GM19397 (cell line): ENCODE results near the gene MGARP.
A peak's percentile ranks its signal among the peaks of the same experiment; 100 is the strongest.
"Not testable (repeated sequence)": the region's sequence is repeated elsewhere in the genome, so short reads cannot be mapped to it uniquely, and the experiment has no call there.

ENCODE experiments used
- ATAC-seq: cut with Tn5 transposase; IDR thresholded peaks from one replicate; pipeline ENCODE4 v1.9.1; 2021; ENCODE audit warnings: mild to moderate bottlenecking, moderate library complexity; ENCODE audit not compliant: unreplicated experiment

The MGARP gene

DNA sequence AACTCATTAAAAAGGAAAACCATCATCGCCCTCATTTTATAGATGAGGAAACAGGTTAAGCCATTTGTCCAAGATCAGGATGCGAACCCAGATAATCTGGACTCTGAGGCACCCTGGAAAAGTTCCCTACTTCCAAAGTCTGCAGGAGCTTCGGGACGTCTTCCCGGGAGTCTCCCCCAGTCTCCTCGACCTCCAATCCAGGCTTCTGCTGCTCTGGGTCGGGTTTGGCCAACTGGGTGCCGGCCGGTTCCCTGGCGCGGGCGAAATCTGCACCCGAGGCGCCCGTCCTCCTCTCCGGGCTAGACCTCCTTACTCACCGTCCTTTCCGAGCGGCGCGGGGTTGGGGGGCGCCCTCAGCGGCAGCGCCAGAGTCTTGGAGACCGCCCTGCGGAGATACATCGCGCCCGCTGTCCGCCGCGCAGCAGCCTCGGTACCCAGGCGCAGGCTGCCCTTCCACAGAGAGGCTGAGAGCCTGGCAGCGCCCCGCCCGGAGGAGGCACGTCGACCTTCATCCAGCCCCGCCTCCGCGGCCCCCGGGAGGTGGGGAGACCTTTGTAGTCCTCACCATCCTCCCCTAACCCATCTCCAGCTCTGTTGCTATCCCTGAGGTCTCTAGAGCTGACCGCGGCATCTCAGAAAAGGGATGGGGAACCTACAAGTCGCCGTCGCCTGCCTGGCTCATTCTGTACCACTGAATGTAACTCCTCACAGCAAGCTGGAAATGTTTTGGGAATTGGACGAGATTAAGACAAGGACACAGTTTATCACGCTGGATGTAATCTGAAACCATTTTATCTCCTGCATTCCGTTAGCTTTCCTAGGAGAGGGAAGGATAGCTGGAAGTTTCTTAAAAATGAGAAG is at the start of gene MGARP:
Gene MGARP, minus strand, starts transcription at position 466 of the 861 bp plus-strand sequence. Its CDS starts 67 bp downstream, at position 399.
- no peak for ATAC-seq

DNA sequence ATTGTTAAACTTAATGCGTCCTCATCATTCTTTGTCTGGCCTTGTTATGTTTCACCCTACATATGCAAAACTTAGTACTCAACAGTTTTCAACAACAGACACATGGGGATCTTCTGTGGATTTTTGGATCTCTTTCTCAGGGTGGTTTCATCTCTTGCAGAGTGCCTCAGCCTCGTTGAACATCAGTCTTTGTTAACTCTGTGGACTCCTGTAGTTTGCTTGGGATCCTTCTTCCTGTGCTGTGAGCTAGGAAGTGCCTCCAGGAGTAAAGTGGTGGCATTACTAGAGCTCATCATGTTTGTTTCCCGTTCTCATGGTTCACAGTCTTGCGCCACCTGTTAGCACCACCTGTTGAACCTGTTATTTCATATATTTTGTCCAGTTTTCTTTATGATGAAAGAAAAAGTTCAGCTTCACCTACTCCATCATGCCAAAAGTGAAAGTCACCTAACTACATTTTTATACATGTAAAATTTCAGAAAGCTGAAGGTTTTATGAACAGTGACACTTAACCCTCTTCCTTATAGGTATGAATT is 49.7 kb upstream of the MGARP start:
- no peak for ATAC-seq

DNA sequence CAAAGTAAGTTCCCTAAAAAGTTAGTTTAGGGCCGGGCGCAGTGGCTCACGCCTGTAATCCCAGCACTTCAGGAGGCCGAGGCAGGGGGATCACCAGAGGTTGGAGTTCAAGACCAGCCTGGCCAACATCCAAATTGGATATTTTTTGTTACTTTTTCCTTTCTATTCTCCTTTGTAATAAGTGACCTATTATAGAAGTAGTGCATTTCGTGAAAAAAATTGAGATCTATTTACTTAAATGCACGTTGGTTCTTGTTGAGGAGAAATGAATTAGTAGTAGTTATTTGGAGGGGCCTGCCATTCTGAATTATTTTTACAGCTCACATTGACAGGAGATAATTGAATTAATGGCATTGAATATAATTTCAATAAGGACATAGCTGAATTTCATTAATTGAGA is 44.6 kb upstream of the MGARP start:
- no peak for ATAC-seq

DNA sequence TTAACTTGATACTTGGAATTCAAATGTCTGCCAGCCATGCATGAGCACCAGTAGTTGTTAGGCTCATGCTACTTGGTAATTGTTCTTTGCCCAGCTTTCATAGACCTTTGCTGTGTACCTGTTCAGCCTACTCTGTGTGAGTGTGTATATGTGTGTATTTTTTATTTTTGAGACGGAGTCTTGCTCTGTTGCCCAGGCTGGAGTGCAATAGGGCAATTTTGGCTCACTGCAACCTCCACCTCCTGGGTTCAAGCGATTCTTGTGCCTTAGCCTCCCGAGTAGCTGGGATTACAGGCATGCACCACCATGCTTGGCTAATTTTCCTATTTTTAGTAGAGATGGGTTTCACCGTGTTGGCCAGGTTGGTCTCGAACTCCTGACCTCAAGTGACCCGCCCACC is 42.5 kb upstream of the MGARP start:
- not testable (repeated sequence) for ATAC-seq

DNA sequence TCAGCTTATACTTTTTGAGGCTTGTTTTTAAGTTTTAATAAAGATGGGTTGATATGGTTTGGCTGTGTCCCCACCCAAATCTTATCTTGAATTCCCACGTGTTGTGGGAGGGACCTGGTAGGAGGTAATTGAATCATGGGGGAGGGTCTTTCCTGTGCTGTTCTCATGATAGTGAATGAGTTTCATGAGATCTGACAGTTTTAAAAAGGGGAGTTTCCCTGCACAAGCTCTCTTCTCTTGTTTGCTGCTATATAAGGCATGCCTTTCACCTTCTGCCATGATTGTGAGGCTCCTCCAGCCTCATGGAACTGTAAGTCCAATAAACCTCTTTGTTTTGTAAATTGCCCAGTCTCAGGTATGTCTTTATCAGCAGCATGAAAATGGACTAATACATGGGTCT is 42.0 kb upstream of the MGARP start:
- ATAC-seq: not testable (repeated sequence)

DNA sequence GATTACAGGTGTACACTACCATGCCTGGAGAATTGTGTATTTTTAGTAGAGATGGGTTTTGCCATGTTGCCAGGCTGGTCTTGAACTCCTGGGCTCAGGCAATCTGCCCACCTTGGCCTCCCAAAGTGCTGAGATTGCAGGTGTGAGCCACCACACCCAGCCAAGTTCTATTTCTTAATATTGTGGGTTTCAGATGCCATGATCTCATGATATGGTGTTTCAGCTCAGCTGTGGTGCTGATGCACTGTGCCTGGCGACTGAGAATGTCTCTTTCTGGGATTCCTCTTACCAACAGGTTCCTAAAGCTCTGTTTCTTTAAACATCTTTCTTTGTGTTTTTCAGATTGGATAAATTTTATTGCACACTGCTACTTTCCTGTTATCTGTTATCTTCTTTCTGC is 39.5 kb upstream of the MGARP start:
- ATAC-seq: no peak

DNA sequence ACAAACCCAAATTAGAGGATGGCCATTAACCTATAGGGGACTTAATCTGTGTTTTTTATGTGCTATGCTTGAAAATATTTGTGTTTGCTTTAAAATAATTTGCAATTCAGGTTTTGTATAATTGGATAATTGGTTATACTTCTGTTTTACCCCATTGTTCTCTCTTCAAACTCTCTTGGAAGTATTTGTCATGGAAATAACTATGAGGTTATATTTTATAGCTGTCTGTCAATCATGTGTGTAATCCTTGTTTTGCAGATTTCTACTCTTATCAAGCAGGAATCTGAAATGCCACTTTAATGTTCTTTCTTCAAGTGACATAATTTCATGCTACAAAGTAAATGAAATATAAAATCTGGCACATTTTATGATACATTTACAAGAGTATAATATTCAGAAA is 37.6 kb upstream of the MGARP start:
- ATAC-seq: no peak

DNA sequence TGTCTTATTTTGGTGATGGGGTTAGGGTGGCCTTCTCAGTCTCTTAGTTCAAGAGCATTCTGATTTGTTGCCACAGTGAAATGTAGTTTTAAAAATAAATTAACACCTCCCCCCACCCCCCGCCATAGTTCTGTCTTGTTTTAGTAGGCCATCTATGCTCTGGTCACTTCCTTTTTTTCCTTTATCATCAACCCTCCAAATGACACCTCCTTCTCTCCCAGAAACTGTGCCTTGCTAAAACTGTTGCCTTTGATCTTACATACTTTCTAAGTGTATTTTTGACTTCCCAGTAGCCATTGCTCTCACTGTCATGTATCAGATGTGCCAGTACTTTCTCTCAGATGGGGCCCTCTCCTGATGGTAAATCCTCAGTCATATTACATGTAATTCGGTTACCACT is 36.7 kb upstream of the MGARP start:
- ATAC-seq: no peak

DNA sequence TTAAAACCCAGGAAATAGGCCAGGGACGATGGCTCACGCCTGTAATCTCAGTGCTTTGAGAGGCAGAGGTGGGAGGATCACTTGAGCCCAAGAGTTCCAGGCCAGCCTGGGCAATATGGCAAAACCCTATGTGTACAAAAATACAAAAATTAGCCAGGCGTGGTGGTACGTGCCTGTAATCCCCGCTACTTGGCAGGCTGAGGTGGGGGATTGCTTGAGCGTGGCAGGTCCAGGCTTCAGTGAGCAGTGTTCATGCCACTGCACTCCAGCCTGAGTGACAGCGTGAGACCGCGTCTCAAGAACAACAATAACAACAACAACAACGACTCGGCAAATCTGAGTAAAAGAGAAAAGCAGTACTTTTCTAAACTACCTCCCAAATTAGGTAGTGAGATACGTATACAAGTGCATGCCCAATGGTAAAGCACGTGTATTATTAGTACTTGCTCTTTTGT is 35.2 kb upstream of the MGARP start:
- ATAC-seq: peak; percentile 87

DNA sequence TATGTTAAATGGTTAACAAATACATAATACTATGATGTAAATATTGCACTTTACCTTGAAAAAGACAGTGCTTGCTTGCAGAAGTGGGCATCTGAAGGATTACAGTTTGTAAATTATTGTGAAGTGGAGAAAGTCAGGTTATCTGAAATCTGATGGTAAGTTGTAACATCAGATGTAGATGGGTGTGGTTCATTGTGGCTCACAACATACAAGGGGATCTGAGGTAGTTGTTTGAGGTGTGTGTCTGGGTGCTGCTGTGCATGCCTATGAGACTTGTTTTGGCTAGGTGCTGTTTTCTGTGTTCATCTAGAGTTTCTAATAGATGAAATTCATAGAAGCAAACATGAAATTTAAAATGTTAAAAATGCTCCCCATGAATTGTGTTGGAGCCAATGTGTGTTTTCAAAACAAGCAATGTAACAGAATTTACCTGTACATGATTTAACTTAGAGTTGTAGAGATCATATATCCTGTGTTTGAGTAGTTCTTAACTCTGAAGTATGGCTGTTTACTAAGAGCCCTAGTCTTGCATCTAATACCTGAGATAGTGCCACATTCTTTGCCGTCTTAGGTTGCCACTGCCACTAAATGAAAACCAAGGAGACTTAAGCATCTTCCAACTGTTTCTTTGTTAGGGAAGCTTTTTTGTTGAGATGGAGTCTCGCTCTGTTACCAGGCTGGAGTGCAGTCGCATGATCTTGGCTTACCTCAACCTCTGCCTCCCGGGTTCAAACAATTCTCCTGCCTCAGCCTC is 34.2 kb upstream of the MGARP start:
- no peak for ATAC-seq

DNA sequence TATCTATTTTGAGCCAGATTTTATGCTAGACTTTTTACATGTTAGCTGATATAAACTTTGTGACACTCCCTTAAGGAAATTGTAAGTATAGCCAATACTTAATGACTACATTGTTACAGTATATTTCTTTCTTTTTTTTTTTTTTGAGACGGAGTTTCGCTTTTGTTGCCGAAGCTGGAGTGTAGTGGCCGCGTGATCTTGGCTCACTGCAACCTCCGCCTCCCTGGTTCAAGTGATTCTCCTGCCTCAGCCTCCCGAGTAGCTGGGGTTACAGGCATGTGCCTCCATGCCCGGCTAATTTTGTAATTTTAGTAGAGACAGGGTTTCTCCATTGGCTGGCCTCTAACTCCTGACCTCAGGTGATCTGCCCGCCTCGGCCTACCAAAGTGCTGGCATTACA is 33.4 kb upstream of the MGARP start:
- ATAC-seq: not testable (repeated sequence)

DNA sequence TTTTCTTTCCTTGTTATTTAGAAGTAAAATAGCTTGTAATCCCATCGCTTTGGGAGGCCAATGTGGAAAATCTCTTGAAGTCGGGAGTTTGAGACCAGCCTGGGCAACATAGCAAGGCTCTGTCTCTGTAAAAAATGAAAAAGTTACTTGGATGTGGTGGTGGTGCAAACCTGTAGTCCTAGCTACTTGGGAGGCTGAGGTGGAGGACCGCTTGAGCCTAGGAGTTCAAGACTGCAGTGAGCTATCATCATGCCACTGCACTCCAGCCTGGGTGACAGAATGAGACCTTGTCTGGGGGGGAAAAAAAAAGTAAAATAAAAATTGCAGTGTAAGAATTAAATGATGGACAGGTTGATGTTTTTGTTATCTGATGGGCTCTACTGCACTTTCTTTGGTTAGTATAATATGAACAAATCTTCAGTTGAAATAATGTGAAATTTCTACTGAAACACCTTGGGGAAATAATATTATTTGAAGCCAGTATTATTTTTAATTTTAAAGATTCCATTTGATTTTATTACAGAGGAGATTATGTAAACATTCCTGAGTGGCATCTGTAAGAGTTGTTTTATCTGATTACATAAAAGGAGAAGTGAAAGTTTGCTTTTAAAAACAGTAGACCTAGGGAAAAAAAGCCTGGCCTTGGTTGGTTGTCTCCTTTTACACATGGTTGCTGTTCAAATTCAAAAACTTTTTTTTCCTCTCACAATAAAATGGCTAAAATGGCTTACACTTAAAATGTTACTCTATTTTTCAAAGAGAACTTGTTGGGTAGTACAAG is 32.7 kb upstream of the MGARP start:
- no peak for ATAC-seq

DNA sequence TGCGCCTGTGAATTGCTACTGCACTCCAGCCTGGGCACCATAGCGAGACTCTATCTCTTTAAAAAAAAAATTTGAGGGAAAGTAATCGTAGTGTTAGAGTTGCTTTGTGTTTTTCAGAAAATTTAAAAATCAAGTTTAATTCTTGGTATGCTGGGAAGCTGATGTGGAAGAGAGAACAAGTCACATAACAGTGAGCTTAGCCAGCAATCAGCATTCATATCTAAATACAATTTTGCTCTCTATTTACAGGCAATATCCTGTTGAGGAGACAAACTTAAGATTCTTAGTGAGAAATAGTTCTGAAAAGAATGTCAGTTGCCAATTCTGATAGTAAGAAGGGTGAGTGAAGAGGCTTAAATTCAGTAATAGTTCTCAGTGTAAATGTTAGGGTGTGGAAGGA is 31.9 kb upstream of the MGARP start:
- no peak for ATAC-seq

DNA sequence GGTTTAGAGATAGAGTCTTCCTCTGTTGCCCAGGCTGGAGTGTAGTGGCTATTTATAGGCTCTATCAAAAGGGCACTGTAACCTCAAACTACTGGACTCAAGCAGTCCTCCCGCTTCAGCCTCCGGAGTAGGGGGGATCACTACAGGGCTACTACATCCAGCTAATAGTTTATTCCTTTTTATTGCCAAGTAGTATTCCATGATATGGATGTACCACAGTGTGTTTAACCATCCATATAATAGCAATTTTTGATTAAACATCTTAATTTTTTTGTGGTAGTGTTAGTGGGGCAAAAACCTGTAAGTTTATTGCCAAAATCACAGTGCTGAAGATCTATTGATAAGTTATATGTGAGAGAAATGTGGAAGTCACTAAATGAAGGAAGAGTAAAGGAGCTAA is 24.9 kb upstream of the MGARP start:
- no peak for ATAC-seq

DNA sequence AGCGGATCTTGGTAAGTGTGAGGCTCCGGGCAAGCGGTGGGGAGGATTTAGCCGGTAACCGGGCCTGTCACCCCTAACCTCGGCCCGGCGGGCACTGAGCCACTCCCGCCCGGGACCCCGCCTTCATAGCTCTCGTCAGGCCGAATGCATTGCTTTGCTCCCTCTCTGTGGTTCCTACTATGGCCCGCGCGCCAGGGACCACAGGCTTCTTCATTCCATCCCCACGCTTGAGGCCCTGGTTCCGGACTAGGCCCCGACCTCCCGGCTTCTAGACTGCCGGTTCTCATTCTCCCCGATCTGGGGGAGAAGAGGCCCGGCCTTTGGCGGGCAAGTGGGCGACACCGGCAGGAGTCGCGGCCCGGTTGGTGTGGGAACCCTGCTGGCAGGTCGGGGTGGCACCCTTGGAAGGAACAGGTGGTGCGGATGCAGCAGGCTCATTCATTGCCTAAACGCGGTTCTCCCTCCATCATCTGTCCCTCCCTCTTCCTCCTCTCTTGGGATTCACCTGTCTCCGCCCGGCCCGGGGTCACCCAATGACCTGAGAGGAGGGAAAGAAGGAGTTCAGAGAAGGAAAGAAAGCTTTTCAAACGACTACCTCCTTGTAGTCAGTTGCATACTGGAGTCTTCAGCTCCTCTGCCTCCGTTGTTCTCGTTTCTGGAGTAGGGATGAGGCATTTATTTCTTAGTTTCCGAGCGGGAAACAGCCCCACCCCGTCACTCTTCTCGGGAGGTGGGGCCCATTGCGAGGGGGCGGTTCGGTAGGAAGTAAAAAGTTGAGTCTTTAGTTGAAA is 22.0 kb upstream of the MGARP start, which contains the start of gene NDUFC1:
Gene NDUFC1, minus strand, starts transcription at position 657 of the 791 bp plus-strand sequence. CDS start 6,679 bp downstream, outside the sequence.
- peak; percentile 36 for ATAC-seq

DNA sequence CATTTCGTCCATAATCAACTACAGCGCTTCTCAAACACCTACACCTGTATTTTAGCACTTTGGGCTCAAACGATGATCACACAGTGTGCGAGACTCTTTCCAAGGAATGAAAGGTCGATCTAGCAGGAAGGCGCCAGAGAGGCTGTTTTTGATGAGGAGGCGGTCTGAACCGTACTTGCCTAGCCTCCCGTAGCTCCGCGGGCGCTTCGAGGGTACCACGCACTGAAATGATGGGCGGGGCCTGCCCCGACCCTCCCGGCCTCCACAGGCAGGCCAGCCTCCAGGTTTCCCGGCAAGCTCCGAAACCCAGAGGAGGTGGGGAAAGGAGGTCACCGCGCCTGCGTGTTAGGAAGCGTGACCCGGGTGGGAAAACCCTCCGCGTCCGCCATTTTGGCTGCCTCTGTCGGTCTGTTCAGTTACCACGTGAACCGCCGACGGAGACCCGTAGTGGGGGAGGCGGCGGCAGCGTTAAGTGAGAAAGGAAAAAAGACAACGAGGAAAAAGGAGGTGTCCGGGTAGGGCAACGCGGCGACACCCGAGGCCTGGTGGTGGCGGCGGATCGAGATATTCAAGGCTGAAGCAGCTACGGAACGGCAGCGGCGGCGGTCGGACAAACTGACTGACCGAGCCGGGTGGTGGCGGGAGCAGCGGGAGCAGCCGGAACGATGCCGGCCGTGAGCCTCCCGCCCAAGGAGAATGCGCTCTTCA is 21.2 kb upstream of the MGARP start, which contains the start of gene NAA15:
Gene NAA15, plus strand, starts transcription at position 393 of the 708 bp plus-strand sequence. Its CDS starts 273 bp downstream, at position 666.
- peak; percentile 83 for ATAC-seq

DNA sequence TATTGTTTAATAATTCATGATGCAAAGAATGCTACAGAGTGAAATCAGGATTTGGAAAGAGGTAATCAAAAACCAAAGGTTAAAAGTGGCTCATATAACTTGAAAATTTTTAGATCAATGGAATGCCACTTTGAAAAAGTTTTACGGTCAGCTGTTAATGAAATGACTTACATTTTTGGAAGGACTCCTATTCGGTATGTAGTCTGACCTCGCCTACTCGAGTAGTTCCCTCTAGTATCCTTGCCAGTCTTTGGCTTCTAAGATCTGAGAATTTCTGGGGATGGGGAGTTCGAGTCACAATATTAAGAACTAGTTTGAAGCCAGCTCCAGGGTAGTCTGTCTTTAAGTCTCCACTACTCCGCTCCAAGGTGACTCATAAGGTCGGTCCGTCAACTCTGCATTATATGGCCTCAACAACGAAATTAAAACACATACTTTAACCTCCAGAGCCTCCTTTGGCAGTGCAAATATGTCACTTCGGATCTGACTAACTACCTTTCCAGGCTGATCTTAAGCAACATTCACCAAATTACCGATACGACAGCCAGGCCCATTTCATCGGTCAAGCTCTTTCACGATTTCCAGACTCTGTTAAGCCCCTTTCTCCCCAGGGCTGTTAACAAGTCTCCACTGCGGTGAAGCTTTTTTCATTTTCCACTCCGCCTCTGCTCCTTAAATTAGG is 20.5 kb upstream of the MGARP start:
- peak; percentile 2 for ATAC-seq

DNA sequence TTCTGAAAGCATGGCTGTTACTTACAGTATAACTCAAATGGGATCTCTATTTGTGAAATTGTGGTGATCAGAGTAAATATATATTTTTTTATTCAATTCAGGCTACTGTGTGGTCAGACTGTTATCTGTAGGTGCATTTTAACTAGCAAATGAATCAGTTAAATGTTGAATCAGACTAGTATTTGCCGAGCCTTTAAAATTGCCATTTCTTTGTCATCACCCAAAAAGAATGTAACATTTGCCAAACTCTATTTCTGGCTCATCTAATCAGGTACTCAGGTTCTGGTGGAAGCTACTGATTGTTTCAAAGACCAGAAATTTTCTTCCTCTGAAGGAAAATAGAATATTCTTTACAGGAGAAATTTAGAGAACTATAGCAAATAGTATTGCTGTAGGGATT is 19.5 kb upstream of the MGARP start:
- ATAC-seq: no peak

DNA sequence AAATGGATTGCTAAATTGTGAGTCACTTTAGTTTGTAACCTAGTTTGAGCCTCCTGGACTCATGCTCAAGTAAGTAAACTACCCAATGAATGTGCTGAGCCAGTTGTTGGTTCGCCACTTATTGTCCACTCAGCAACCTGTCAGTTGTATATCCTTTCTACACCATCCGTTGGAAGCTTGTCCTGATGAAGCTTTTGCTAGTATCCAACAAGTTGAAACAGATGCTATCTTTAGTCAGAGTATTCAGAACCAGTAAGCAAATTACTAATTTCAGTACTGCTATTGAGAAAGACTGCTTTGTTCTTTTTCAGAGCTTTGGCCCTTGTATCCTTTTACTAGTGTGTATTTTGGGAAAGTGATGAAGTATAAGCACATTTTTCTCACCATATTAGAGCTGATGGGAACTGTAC is 17.0 kb upstream of the MGARP start:
- no peak for ATAC-seq
